Sigmoid colon (tissue), 3 donors: ENCODE data around the gene PACRG.

Experiments
- CTCF ChIP-seq, 4 experiments: fragments of 450-650 bp in 3 of 4; fragments of 200-600 bp in 1 of 4; IDR thresholded peaks; one replicate each; pipeline ENCODE4 v1.5.1; 2016 to 2019; ENCODE audit warnings: antibody characterized with exemption in 4 of 4, mild to moderate bottlenecking in 3 of 4, moderate library complexity in 2 of 4
- POLR2A ChIP-seq, 2 donors: fragments of 450-650 bp; IDR thresholded peaks; one replicate each; pipeline ENCODE4 v1.6.1; 2016; ENCODE audit warnings: antibody characterized with exemption in 2 of 2, mild to moderate bottlenecking in 2 of 2, moderate library complexity in 2 of 2

DNA sequence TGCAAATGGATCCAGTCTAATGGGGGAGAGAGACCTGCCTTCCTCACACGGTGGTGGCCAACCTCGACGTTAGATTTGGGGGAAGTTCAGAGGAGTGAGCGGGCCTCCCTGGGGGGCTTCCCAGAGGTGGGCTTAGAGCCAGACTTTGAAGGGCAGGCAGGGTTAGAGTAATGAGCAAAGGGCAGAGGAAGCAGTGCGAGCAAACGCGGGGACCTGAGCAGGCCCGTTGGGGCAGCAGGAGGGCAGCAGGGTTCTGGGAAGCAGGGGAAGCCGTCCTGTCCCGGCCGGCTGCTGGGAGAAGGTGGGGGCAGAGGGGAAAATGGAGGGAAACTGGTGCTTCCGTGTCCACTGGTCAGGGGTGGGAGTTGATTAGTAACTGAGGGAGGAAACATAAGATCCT, 474.1 kb downstream of the PACRG start:
- TF ChIP-seq CTCF (IDR thresholded peaks at IDR 0.05) (no peak), POLR2A (IDR thresholded peaks at IDR 0.05) (no peak)
